Right ventricle myocardium superior (tissue), 1 donor: Measurements from ENCODE around the gene WHRN. TPM values are rescaled to one million over a fixed set of nuclear protein-coding genes. Genes with fewer than 3 reads are reported as not detected.

Experiments used
- ATAC-seq: fragments of 200-7000 bp; cut with Tn5 transposase; one replicate; pipeline ENCODE4 v1.9.1; 2020; ENCODE audit warnings: mild to moderate bottlenecking; ENCODE audit not compliant: poor library complexity
- DNase-seq: peaks from one replicate; pipeline ENCODE4 v3.0.0-alpha.2; 2020
- intact Hi-C: fragments of 100-400 bp; cut with DNase I; formaldehyde crosslinking; loops from one replicate; pipeline ENCODE4 v1.11.2; 2022
- total RNA-seq: library from RNA; stranded (reverse); fragmentation: NEBNext Ultra II Directional; extraction: Animal tissue kit (Norgen Biotek cat#: 25700); gene quantifications from one replicate; pipeline ENCODE4 v1.2.1, GENCODE V29; 2021
- donor health status: DM: no; HTN: yes; CAD: no; lungs with severe emphysema.

WHRN gene
- total RNA-seq, 1 donor from 2014 or later: 0.56 TPM

GRCh38 chr9:114414346-114414745, 90.9 kb downstream of the WHRN start:
- DNase-seq (no peak), ATAC-seq (no peak)
- intact Hi-C loops: no loop called here

DNA sequence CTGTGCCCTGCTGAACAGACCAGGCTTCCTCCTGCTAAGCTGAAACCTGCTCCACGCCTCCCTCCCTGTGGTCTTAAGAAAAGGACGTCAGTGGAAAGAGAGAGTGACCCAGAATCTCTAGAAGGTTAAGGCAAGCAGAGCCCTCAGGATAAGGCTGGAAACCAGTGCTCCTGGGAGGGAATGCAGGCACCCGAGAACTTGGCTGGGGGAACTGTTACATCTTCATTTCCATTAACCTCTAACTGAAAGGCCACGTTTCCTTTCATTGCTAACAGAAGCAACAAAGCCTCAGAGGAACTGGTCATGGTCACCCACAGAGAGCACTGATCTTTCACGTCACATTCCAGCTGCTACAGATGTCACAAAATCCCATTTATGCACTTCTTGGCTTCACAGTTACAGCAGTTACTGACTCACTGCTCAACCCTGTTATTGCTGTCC, 91.4 kb downstream of the WHRN start:
- ATAC-seq: no peak
- intact Hi-C loops: no loop called here

DNA sequence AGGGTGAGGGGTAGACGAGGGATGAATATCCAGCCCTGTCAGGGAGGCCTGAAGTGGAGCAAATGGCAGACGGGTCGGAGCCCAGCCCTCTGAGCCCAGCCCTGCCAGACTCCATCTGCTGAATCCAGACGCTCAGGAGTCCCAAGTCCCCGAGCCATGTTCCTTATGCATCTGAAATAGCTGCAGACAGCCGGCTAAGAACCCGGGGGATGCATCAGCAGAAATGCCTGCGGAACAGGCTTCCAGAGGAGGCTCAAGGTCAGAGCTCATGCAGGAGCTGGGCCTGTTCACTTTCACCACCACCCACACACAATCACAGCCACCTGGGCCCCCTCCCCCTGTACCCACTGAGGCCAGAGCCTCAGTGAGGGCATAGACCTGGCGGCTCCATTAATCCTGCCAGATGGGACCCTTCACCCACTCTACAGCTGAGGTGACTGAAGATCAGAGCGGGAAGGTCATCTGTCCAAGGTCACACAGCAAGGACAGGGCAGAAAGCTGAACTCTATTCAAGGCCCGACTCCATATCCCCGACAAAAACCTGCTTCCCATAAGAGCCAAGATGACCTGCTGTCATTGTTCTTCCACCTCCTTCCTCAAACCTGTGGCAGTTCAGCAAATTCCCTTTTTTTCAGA, 93.1 kb downstream of the WHRN start:
- intact Hi-C loops: no loop called here
- no peak for ATAC-seq
- DNase-seq: no peak

More for the DNA sequence above, 91.4 kb downstream of the WHRN start:
- DNase-seq: no peak

DNA sequence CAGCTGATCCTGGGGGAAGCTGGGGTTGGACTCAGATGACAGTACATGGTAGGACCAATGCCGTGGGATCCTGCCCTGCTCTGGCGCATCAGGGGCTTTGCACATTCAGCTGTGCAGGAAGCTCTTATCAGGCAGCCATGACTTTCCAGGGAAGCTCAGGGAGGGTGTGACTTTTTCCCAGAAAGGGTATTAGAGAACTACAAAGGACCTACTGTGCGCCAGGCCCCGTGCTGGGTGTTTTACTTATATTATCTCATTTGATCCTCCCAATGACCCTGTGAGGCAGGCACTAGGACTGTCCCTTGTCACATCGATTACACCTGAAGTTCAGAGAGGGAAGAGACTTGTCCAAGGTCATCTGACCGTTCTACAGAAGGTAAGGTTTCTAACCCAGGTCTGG, 93.8 kb downstream of the WHRN start:
- DNase-seq (no peak), ATAC-seq (no peak)
- intact Hi-C loops: no loop called here

- no peak for ATAC-seq
- DNase-seq: no peak
- intact Hi-C loops: no loop called here
Measured at GRCh38 chr9:114410910-114411309, 94.4 kb downstream of the WHRN start.

DNA sequence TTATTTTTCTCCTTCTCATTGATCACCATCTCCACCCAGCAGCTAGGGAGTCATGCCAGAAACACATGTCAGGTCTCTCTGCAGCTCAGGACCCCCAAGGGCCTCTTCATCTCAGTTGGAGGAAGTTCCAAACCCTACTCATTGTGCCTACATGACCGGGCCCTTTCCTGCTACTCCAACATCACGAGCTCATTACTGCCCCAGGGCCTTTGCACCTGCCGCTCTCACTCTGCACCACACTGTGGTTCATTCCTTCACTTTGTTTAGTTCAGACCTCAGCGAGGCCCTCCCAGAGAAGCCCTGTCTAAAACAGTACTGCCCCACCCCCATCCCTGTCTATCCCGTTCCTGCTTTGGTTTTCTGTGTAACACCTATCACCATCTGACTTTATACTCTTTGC, 95.4 kb downstream of the WHRN start:
- intact Hi-C loops: loop anchor here (5.0 kb wide), 1 partner anchor 602 kb away; no protein-coding TSS in a partner anchor
- no peak for ATAC-seq
- DNase-seq: no peak

DNA sequence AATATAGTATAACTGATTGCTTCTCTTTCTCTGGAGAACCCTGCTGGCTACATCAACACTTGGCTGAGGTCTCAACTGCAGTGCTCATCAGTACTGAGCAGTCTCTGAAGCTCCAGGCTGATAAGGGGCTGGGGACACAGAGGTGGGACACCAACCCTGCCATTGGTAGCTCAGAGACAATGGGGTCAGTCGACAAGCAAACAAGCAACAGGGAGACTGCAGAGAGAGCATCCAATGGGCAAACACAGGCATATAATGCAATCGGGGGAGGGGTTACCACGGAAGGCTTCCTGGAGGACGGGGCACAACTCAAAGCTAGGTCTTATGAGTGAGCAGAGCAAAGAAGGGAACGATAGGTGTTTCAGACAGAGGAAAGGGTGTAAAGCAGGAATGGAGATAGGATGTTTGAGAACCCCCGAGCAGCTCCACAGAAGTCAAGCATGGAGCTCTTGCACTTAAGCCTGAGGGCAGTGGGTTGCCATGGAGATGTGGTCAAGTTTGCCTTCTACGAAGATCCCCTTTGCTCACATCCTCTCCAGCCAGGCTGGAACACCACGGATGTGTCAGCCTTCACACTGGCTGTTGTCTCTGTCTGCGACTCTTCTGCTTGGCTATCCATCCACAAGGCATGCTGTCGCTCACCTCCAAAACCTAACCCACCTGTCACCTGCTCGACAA, 96.0 kb downstream of the WHRN start:
- intact Hi-C loops: loop anchor here (5.0 kb wide), 1 partner anchor 603 kb away; no protein-coding TSS in a partner anchor
- DNase-seq: no peak
- ATAC-seq: no peak

GRCh38 chr9:114408645-114409044, 96.6 kb downstream of the WHRN start:
- intact Hi-C loops: loop anchor here (5.0 kb wide), 1 partner anchor 604 kb away; no protein-coding TSS in a partner anchor
- DNase-seq (no peak), ATAC-seq (no peak)

GRCh38 chr9:114407889-114408288, 97.4 kb downstream of the WHRN start:
- ATAC-seq: no peak
- intact Hi-C loops: loop anchor here (2.0 to 5.0 kb wide), 2 partner anchors 245 to 604 kb away; no protein-coding TSS in a partner anchor
- no peak for DNase-seq

GRCh38 chr9:114406441-114406840, 98.8 kb downstream of the WHRN start:
- no peak for DNase-seq
- ATAC-seq: no peak
- intact Hi-C loops: loop anchor here (2.0 to 5.0 kb wide), 2 partner anchors 246 to 606 kb away; no protein-coding TSS in a partner anchor

- intact Hi-C loops: loop anchor here (2.0 to 5.0 kb wide), 2 partner anchors 247 to 607 kb away; no protein-coding TSS in a partner anchor
- peak; percentile 74 for DNase-seq
- peak; percentile 96 for ATAC-seq
Measured at GRCh38 chr9:114405294-114406034, 99.8 kb downstream of the WHRN start.

GRCh38 chr9:114404531-114404930, 100.7 kb downstream of the WHRN start:
- intact Hi-C loops: no loop called here
- ATAC-seq (no peak), DNase-seq (no peak)

GRCh38 chr9:114403153-114403756, 102.0 kb downstream of the WHRN start:
- ATAC-seq (no peak), DNase-seq (no peak)
- intact Hi-C loops: no loop called here

DNA sequence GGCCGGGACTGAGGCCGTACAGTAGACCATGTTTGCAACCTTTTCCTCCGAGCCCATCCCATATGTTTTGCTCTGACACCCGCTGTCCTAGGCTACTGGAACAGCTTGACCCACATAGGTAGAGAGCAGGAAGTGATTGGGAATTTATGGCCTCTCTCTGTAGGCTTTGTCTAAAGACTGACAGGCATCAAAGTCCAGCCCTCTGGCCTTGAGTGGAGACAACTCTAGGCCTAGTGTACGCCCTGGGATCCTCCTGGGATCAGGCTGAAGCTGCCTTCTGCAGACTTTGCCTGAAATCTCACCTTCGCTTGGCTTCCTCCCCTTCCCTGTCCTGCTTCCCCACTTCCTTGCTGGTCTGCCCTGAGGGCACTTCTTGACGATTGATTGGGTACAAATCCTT, 103.9 kb downstream of the WHRN start:
- no peak for DNase-seq
- ATAC-seq: no peak
- intact Hi-C loops: no loop called here

DNA sequence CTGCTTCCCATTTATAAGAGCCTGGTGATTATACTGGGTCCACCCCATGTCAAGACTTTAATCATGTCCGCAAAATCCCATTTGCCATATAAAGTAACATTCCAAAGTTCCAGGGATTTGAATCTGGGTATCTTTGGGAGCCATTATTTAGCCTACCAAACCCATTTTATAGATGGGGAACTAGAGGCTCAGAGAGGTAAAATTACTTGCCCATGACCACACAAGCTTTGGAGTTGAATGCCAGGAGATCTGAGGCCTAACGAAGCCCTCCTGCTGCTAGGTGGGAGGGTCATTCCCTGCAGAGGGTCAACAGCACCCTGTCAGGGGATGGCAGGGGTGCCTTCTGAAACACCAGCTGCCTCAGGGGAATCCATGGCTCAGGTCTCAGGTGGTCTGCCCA, 104.5 kb downstream of the WHRN start:
- intact Hi-C loops: no loop called here
- no peak for ATAC-seq
- no peak for DNase-seq

- intact Hi-C loops: no loop called here
- DNase-seq (no peak), ATAC-seq (no peak)
Measured at GRCh38 chr9:114400219-114400618, 105.1 kb downstream of the WHRN start.

- intact Hi-C loops: no loop called here
- ATAC-seq (no peak), DNase-seq (no peak)
Measured at GRCh38 chr9:114399381-114399780, 105.9 kb downstream of the WHRN start.

- DNase-seq: peak; percentile 99
- ATAC-seq: peak; percentile 96
Measured at GRCh38 chr9:114397848-114398605, 107.2 kb downstream of the WHRN start.

More at GRCh38 chr9:114397848-114398605, 107.2 kb downstream of the WHRN start:
- intact Hi-C loops: no loop called here
